Omental fat pad (tissue), 4 donors: ENCODE measurements around the gene ELOVL2. TPM values are rescaled to one million over a fixed set of nuclear protein-coding genes. Genes with fewer than 3 reads are reported as not detected.
A peak's percentile ranks its signal among the peaks of the same experiment; 100 is the strongest.

ENCODE experiments used
- ATAC-seq: fragments of 150-250 bp; one replicate; pipeline ENCODE4 v1.9.1; 2016; ENCODE audit warnings: mild to moderate bottlenecking, moderate library complexity; ENCODE audit not compliant: low FRiP score
- DNase-seq: peaks from one replicate; pipeline ENCODE4 v3.0.0-alpha.2; 2019; ENCODE audit warnings: low spot score
- CTCF ChIP-seq, 3 donors: fragments of 450-650 bp; IDR thresholded peaks; one replicate each; pipeline ENCODE4 v1.5.1; 2016 to 2017; ENCODE audit warnings: antibody characterized with exemption in 3 of 3, mild to moderate bottlenecking in 3 of 3, moderate library complexity in 2 of 3
- total RNA-seq, 4 donors: library from RNA; depleted of rRNA; stranded (reverse); fragments of >200 nt; gene quantifications; one replicate each; pipeline ENCODE4 v1.1.0, GENCODE V29; 2016

The ELOVL2 gene
- total RNA-seq, 4 donors from 2014 or later = 0.13 to 1.3 (median 0.63) TPM

- TF ChIP-seq CTCF (IDR thresholded peaks at IDR 0.05) = no peak
- no peak for DNase-seq
- no peak for ATAC-seq
These were observed 27.7 kb downstream of the ELOVL2 start for GRCh38 chr6:11016452-11016851.

- DNase-seq (no peak), ATAC-seq (no peak)
- no peak for TF ChIP-seq CTCF (IDR thresholded peaks at IDR 0.05)
These were observed 29.0 kb downstream of the ELOVL2 start for GRCh38 chr6:11015102-11015501.

GRCh38 chr6:11013721-11014070 is 30.4 kb downstream of the ELOVL2 start:
- ATAC-seq (no peak), DNase-seq (no peak)
- no peak for TF ChIP-seq CTCF (IDR thresholded peaks at IDR 0.05)

GRCh38 chr6:11012976-11013720 is 31.0 kb downstream of the ELOVL2 start:
- ATAC-seq = no peak
- no peak for DNase-seq
- no peak for TF ChIP-seq CTCF (IDR thresholded peaks at IDR 0.05)

GRCh38 chr6:11012295-11012754 is 31.8 kb downstream of the ELOVL2 start:
- DNase-seq (no peak), ATAC-seq (no peak)
- TF ChIP-seq CTCF (IDR thresholded peaks at IDR 0.05) = no peak

DNA sequence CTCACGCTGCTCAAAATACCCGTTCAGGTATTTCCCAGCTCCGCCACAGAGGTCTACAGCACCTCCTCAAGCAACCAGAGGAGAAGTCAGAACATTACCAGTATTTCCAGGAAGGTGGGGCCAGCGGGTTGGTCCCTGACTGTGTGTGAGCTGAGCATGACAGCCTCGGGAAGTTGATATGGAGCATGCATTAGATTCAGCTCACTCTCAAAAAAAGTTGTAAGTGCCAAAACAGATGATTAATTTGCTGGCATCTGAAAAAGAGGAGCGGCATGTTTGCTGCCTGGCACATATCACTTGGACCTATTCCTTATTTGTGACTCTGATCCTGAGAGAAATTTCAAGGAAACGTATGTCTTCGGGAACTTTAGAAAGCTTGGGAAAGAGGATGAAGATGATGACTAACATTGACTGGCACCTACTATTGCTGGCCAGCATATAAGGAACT is 32.3 kb downstream of the ELOVL2 start:
- DNase-seq (no peak), ATAC-seq (peak; percentile 93)
- no peak for TF ChIP-seq CTCF (IDR thresholded peaks at IDR 0.05)

GRCh38 chr6:11009353-11009752 is 34.8 kb downstream of the ELOVL2 start:
- ATAC-seq (no peak), DNase-seq (no peak)
- no peak for TF ChIP-seq CTCF (IDR thresholded peaks at IDR 0.05)
